Astrocyte (in vitro differentiated cells and primary cell): ENCODE data around the gene PLEKHA8.

Source experiments
- EZH2 ChIP-seq: IDR thresholded peaks from 2 replicates; pipeline ENCODE4 v1.6.1; 2012; ENCODE audit warnings: mild to moderate bottlenecking, low read length, inconsistent platforms; ENCODE audit not compliant: insufficient read depth
- TF ChIP-seq, protein P1 (sequence below): IDR thresholded peaks from 2 replicates; pipeline ENCODE4 v1.5.1; 2011; ENCODE audit warnings: low read depth, mild to moderate bottlenecking, inconsistent platforms, low read length, moderate library complexity; ENCODE audit not compliant: insufficient read depth

DNA sequence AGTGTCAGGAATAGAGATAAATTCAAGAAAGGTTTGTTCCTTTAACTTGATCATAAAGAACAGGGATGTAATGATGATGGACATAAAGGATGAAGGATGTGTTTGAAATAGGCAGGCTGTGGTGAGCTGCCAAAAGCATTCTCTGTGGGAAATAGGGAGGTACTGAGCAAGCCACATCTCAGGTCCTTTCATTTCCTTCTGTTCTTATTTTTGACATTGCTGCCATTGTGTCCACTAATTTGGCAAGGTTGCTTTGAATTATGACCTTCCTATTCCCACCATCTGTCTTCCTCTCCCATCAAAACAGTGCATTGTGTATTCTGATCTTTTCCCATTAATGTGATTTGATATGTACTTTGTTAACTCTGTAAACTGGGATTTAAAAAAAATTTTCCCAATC, 48.1 kb upstream of the PLEKHA8 start:
- TF ChIP-seq, protein P1, sequence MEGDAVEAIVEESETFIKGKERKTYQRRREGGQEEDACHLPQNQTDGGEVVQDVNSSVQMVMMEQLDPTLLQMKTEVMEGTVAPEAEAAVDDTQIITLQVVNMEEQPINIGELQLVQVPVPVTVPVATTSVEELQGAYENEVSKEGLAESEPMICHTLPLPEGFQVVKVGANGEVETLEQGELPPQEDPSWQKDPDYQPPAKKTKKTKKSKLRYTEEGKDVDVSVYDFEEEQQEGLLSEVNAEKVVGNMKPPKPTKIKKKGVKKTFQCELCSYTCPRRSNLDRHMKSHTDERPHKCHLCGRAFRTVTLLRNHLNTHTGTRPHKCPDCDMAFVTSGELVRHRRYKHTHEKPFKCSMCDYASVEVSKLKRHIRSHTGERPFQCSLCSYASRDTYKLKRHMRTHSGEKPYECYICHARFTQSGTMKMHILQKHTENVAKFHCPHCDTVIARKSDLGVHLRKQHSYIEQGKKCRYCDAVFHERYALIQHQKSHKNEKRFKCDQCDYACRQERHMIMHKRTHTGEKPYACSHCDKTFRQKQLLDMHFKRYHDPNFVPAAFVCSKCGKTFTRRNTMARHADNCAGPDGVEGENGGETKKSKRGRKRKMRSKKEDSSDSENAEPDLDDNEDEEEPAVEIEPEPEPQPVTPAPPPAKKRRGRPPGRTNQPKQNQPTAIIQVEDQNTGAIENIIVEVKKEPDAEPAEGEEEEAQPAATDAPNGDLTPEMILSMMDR = no peak
- no peak for TF ChIP-seq EZH2
